Kidney epithelial cell (primary cell): ENCODE measurements around the gene TP73. TPM values are rescaled to one million over a fixed set of nuclear protein-coding genes. Genes with fewer than 3 reads are reported as not detected.

Experiments used
- DNase-seq: peaks from one replicate; pipeline ENCODE4 v3.0.0-alpha.2; 2010; ENCODE audit warnings: low read depth
- H3K27me3 ChIP-seq: 2 replicates; pipeline ENCODE4 v1.6.0; 2011; ENCODE audit warnings: low read length; ENCODE audit not compliant: control insufficient read depth, insufficient read depth
- H3K36me3 ChIP-seq: 2 replicates; pipeline ENCODE4 v1.5.1; 2011; ENCODE audit warnings: low read length; ENCODE audit not compliant: control insufficient read depth, insufficient read depth
- H3K4me3 ChIP-seq: 2 replicates; pipeline ENCODE4 v1.5.1; 2011; ENCODE audit warnings: low read depth, mild to moderate bottlenecking, control low read depth, low read length
- CTCF ChIP-seq: IDR thresholded peaks from 2 replicates; pipeline ENCODE4 v1.5.1; 2011; ENCODE audit warnings: mild to moderate bottlenecking, moderate library complexity, low read length, control low read depth, inconsistent platforms; ENCODE audit not compliant: insufficient read depth, poor library complexity, severe bottlenecking
- total RNA-seq: library from RNA; depleted of rRNA; stranded (reverse); fragments of >200 nt; gene quantifications from 2 replicates; pipeline ENCODE4 v1.2.3, GENCODE V29; 2015

Gene TP73
- total RNA-seq, 1 donor from 2014 or later, result 0.04 TPM

- Histone ChIP-seq H3K27me3 (no peaks in the 10 kb centered on the region), H3K4me3 (peak overlapping the region; percentile 98), H3K36me3 (no peaks in the 10 kb centered on the region)
- TF ChIP-seq CTCF, result no peak
- DNase-seq, result no peak
Measured at GRCh38 chr1:3623441-3624199, 28.7 kb upstream of the TP73 start.

DNA sequence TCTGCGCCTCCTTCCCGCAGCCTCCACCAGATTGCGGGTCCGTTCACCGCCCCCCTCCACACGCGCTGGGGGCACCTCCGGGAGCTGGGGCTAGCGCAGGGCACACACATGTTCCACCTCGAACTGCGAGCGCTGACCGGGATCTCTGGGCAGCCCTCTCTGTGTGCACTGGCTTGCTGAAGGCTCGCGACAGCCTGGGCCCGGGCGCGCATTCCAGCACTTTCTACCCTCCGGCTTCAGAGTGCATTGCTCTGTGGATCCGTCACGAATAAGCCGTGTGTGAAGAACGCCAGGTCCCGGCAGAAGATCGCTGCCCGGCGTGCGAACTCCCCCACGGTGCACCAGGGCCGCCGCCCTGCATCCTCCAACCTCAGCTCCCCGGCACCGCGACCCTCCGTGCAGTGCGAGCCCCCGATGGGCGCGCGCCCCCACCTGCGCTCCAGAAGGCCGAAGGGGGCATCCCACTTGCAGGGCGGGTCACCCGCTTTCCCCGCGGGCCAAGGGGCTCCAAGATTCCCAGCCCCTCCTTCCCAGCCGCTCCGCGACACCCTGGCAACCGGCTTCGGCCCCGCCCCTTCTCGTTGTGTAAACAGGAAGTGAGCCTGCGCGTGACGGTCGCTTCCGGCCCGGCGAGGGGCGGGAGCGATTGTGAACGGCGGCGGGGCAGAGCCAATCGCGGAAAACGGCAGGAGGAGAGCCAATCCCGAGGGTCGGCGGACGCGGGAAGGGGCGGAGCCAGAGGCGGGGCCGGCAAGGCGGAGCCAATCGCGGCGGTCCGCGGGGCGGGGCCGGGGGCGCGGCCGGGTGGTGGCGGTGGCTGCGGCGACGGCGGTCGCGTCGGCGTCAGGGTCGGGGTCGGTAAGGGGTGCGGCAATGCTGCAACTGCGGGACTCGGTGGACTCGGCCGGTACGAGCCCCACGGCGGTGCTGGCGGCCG is 27.8 kb upstream of the TP73 start, which contains the start of gene TPRG1L:
TPRG1L (plus strand) TSS at position 816 of the 937 bp plus-strand sequence; CDS start at position 874, 58 bp downstream.
- Histone ChIP-seq H3K36me3 (no peaks in the 10 kb centered on the region), H3K27me3 (no peaks in the 10 kb centered on the region), H3K4me3 (peak within 1 kb of the TSS; percentile 98)
- peak; percentile 76 for DNase-seq
- no peak for TF ChIP-seq CTCF

- Histone ChIP-seq H3K4me3 (peak overlapping the region; percentile 76), H3K36me3 (no peaks in the 10 kb centered on the region), H3K27me3 (no peaks in the 10 kb centered on the region)
- no peak for TF ChIP-seq CTCF
- DNase-seq, result no peak
Measured at GRCh38 chr1:3625151-3625907, 27.0 kb upstream of the TP73 start.

GRCh38 chr1:3626025-3626424 is 26.3 kb upstream of the TP73 start:
- H3K36me3 ChIP-seq, result no peaks in the 10 kb centered on the region
- DNase-seq, result no peak
- peak overlapping the region; percentile 76 for H3K4me3 ChIP-seq
- no peak for TF ChIP-seq CTCF
- no peaks in the 10 kb centered on the region for H3K27me3 ChIP-seq

DNA sequence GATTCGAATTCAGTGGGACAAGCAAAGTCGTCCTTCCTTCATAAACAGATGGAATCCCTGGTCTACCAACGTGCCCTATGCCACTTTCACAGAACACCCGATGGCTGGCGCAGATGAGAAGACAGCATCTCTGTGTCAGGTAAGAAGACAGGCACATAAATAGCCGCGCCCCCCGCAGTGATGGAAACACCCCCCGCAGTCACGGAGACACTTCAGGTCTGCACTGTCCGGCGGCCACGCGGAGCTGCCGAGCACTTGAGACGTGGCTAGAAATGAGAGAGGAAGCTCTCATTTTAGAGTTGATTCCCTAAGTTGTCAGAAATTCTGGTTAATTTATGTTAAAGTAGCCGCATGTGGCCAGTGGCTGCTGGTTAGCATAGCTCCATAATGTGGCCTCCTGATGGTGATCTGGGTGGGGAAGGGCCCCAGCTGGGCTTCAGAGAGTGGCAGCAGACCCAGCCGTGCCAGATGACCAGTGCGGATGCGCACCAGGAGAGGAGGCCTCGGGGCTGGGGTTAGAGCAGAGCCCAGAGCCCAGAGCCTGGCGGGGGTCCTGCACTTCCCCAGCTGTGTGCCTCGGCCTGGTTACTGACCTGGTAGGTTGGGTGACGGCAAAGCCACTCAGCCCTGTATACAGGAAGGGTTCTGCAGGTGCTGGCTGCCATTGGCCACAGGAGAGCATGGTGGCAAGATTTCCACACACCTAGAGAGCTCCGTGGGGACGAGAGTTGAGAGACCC is 24.6 kb upstream of the TP73 start:
- no peak for DNase-seq
- H3K36me3 ChIP-seq, result no peaks in the 10 kb centered on the region
- TF ChIP-seq CTCF, result no peak

More for the DNA sequence above, 24.6 kb upstream of the TP73 start:
- no peaks in the 10 kb centered on the region for H3K27me3 ChIP-seq
- H3K4me3 ChIP-seq, result no peak overlapping the region
